GM12801 (cell line): ENCODE data around the gene ENPP1.

Experiments
- TF ChIP-seq, protein P1 (sequence below): IDR thresholded peaks from one replicate; pipeline ENCODE4 v1.5.1; 2011; ENCODE audit warnings: control low read depth; ENCODE audit not compliant: insufficient read length; ENCODE audit errors: extremely low read depth

The ENPP1 gene

GRCh38 chr6:131807644-131808459 lies at the start of gene ENPP1:
TSS of gene ENPP1 (plus strand) at chr6:131808020. CDS start at chr6:131808036, 16 bp downstream.
- TF ChIP-seq, protein P1, sequence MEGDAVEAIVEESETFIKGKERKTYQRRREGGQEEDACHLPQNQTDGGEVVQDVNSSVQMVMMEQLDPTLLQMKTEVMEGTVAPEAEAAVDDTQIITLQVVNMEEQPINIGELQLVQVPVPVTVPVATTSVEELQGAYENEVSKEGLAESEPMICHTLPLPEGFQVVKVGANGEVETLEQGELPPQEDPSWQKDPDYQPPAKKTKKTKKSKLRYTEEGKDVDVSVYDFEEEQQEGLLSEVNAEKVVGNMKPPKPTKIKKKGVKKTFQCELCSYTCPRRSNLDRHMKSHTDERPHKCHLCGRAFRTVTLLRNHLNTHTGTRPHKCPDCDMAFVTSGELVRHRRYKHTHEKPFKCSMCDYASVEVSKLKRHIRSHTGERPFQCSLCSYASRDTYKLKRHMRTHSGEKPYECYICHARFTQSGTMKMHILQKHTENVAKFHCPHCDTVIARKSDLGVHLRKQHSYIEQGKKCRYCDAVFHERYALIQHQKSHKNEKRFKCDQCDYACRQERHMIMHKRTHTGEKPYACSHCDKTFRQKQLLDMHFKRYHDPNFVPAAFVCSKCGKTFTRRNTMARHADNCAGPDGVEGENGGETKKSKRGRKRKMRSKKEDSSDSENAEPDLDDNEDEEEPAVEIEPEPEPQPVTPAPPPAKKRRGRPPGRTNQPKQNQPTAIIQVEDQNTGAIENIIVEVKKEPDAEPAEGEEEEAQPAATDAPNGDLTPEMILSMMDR: no peak

DNA sequence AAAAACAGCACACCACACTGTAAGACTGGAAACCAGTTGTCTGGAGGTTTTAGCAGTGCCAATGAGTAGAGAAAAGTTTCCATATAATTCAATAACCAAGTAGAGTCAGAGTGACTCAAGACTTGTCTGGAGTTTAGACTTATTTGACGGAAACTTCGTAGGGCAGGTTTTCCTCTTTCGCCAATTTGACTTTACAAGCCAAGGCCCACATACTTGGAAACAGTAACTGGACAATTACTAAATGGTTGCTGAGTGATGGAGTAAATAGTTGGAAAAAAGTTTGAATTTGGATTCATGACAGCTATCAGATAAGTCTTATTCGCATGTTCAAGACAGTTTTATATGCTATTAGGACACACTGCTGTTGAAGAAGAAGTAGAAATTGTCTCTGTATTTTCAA lies 48.9 kb upstream of the ENPP1 start:
- TF ChIP-seq, protein P1: no peak

DNA sequence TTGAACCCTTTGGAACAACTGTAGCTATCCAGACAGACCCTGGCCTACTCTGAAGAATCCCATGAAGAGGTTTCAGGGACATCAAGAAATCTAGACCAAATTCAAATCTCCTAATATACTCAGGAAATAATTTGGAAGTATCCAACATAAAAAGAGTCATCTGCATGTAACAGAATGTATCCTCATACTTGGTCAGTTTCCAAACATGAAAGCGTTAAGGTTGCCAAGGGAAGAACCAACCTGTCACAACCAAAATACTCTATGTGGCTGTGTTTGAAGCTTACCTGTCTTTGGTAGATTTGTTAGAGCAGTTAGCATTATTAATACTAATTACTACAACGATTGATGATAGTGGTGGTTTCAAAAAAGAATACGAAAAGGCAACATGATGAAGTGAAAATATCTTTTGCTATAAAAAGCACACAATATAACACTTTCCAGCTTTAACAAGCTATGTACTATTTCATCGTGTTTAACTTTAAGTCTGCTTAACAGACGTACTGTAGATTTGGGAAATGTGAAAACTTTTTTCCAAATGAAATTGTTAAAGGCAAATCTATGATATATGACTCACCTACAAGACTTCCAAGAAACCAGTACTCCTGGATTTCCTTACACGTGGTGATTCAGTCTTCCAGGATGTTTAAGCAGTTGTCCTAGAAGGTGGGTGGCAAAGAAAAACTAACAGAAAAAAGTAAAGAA lies 46.6 kb upstream of the ENPP1 start:
- TF ChIP-seq, protein P1: no peak

DNA sequence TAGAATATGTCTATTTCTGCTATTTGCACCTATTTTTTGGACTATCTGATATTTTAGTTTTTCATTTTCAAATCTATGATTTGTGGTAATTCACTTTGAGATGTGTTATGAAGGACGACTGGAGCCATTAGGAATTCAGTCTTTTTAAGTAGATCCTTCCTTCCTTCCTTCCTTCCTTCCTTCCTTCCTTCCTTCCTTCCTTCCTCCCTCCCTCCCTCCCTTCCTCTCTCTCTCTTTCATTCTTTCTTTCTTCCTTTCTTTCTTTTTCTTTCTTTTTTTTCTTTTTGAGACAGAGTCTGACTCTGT lies 46.1 kb upstream of the ENPP1 start:
- TF ChIP-seq, protein P1: no peak

DNA sequence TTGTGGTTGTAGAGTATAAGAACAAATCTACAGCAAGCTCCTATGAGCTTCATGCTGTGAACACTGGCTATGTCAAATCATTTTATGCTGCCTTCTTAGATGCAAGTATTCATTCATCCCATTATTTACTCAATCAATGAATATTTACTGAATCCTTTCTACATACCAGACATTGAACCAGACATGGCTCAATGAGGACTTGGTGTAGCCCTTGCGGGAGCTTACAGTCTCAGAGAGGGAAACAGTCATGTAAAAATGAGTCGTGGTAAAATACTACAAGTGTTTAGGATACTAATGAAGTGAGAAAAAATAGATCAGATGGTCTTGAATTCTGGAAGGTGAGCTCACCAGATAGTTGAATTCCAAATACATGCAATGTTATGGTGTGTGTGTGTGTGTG lies 44.8 kb upstream of the ENPP1 start:
- TF ChIP-seq, protein P1: no peak

GRCh38 chr6:131763749-131764148 lies 44.1 kb upstream of the ENPP1 start:
- TF ChIP-seq, protein P1: no peak

DNA sequence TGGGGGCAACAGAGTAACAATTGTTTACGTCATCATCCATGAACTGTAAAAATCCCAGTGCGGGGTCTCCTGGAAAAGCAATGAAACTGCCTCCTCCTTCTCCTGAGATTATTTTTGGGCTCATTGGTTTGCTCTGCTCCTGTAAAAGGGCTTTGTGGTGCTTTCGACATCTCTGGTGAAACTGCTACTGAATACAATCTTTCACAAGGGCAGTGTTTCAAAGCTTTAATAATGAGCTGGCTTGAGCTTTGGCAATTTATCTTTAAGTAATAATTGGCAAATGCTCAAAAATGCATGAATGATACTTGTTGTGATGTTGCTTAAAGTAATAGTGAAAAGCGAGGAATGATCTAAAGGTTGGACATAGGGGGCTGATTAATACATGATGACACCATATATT lies 43.5 kb upstream of the ENPP1 start:
- TF ChIP-seq, protein P1: no peak
